NCI-H1930 (cell line): ENCODE results near the gene CYLD.
A peak's percentile ranks its signal among the peaks of the same experiment; 100 is the strongest.

ENCODE experiments used
- DNase-seq, 2 experiments: peaks; one replicate each; lab custom pipeline; 2025; lab: John Stamatoyannopoulos, UW

Gene CYLD

GRCh38 chr16:50741781-50742575 lies at the start of gene CYLD:
TSS of gene CYLD (plus strand) at chr16:50742086. CDS start at chr16:50749699, 7,613 bp downstream.
- peak; percentile 90 to 91 for DNase-seq

GRCh38 chr16:50692644-50692998 lies 49.3 kb upstream of the CYLD start:
- no peak for DNase-seq

- DNase-seq: no peak
Measured at GRCh38 chr16:50692999-50693781, 48.7 kb upstream of the CYLD start, which contains the start of gene NOD2. TSS of gene NOD2 (plus strand) at chr16:50693606. CDS start at chr16:50699496, 5,890 bp downstream.

DNA sequence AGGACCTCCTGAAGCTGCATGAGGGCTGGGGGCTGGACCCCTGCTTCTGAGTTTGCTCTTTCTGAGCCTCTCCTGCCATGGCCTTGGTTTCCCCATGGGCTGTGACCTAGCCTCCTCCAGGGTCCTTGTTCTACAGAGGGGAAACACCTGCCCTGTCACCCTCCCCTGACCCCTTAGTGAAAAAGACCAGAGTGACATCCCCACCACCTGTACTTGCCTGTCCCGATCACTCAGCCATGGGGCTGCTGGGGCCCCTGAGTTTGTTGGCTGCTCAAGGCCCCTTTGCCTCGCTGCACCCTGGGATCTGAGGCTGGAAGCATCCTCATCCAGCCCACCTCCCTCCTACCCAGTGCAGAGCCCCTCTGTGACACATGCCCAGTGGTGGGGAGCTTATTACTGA lies 47.7 kb upstream of the CYLD start:
- DNase-seq: no peak

DNA sequence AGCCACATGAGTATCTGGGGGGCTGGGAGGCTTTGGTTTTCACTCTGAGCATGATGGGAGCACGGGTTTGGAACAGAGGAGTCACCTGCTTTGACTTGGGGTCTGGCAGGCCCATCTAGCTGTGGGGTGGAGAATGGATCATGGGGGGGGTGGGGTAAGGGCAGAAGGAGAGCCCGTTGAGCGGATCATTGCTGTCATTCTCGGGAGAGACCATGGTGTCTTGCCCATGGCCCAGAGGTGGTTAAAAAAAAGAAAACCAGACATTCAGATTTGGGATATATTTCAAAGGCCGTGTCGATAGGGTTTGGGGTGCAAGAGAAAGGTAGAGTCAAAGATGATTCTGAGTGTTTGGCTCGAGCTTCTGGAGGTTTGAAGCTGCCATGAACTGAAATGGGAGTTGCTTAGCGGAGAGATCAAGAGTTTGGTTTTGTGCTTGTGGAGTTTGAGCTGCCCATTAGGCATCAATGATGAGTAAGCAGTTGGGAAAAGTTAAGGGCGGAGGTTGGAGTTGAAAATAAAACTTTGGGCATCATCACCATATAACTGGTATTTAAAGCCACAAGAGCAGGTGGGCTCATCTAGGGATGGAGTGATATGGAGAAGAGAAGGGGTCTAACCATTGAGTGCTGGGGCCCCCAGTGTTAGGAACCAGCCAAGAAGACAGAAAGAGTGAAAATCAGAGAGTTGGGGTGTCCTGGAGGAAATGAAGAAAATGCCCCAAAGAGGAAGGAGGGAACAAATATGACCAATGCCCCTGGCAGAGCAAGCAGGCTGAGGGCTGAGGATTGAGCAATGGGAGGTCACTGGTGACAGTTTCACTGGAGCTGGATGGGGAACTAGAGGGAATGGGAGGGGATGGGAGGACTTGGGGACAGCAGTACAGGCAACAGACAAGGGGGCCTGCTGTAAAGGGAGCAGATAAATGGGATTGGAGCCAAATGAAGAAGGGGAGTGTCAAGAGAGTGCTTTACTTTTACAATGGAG lies 46.6 kb upstream of the CYLD start:
- DNase-seq: no peak

DNA sequence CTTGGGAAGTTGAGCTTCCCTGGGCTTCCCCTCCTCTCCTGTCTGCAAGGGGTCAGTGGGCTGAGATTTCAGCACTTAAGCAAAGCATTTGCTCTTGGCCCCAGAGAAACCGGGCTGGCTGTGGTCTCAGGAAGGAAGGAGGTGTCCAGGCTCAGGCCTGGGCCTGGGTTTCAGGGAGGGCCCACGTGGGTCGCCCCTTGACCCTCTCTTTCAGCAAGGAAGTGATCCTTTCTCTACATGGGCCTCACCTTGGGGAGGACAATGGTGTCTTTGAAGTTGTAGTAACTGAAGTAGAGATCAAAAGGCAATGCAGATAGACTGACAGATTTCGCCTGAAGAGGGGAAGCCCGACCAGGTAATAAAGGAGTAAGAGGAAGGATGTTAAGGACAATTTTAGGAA lies 45.8 kb upstream of the CYLD start:
- no peak for DNase-seq

DNA sequence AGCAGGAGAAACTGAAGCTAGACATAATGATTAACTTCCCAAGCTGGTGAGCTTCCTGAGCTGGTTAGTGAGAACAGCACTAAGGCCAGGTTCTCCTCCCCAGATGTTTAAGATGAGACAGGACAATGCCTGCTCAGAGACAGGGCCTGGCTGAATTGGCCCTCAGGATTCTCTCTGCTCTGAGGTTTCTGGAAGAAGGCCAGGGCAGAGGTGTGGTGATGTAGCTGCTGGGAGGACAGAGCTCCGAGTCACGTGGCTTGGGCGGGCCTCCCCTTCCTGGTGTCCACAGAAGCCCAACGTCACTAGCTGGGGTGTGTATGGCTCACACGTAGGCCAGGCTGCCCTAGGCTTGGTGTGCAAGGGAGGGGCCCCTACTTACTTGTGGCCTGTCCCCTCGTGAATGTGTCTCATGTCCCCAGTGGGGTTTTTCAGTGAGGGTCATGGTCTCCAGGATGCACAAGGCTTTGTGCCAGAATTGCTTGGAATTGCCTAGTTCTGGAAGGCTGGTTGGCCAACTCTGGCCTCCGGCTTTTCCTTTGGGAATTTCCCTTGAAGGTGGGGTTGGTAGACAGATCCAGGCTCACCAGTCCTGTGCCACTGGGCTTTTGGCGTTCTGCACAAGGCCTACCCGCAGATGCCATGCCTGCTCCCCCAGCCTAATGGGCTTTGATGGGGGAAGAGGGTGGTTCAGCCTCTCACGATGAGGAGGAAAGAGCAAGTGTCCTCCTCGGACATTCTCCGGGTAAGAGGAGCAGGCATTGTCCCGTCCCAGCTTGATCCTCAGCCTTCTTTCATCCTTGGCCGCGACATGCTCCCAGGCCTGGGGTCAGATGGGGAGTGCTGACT lies 45.1 kb upstream of the CYLD start:
- DNase-seq: no peak

DNA sequence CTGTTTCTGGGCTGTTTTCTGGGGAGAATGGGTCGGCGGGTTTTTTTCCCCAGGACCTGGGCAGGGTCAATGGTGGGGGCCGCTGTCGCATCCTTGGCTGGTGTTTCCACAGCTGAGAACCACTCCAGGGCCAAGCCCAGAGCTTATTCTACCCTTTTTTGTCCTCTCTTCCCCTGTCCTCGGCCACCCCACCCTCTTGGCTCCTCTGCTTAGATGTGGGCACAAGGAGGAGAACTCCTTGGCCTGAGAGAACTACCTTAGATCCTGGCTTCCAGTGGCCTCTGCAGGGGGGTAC lies 44.5 kb upstream of the CYLD start:
- DNase-seq: no peak

DNA sequence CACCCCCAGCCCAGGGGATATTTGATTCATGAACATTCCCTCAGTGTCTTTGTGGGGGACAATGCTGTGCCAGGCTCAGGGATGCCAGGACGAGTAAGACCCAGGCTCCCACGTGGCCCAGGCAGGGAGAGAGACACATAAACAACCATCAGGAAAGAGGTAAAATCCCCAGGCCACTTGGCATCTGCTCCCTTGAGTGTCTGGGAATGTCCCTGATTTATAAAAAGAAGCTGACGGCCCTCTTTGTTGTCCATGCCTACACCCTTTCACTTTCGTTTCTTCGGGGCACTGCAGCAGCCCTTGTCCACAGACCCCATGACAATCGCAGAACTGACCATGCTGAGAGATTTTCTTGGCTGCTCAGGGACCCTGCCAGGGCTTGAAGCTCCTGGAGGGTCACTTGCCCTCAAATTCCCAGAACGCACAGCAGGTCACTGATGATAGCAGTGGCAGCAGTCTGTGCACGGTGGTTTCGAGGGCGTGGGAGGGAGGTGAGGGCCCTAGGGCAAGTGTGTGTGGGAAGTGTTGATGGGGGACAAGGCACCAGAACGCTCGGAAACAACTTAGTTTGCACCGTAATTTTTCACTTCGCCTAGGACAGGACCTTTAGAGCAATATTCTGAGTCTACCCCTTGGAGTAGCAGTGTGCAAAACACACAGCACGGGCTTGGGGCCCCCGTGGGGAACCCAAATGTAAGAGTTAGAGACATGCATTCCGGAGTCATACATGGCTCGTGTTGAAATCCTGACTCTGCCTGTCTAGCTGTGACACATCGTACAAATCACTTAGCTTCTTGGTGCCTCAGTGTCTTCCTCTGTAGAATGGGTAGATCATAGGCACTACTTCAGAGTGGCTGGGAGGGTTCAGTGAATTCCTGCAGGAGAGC lies 43.8 kb upstream of the CYLD start:
- no peak for DNase-seq

GRCh38 chr16:50699326-50700159 lies 42.3 kb upstream of the CYLD start:
- DNase-seq: no peak

DNA sequence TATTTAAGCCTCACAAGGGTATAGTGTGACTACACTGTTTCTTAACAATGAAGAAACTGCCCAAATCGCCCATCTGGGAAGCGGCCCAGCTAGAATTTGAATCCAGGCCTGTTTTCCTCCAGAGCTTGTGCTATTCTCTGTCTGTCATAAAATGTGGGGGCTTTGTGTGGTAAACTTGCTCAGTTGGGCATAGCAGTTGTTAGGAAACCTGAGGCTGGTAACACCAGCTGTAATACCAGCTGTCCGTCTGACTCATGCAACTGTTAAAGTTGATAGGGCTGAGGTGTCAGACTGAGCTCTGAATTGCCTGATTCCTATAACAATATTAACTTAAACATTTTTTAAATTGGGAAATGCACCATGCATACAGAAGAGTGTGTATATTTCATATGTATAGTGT lies 39.2 kb upstream of the CYLD start:
- DNase-seq: no peak

GRCh38 chr16:50704245-50704644 lies 37.6 kb upstream of the CYLD start:
- no peak for DNase-seq

DNA sequence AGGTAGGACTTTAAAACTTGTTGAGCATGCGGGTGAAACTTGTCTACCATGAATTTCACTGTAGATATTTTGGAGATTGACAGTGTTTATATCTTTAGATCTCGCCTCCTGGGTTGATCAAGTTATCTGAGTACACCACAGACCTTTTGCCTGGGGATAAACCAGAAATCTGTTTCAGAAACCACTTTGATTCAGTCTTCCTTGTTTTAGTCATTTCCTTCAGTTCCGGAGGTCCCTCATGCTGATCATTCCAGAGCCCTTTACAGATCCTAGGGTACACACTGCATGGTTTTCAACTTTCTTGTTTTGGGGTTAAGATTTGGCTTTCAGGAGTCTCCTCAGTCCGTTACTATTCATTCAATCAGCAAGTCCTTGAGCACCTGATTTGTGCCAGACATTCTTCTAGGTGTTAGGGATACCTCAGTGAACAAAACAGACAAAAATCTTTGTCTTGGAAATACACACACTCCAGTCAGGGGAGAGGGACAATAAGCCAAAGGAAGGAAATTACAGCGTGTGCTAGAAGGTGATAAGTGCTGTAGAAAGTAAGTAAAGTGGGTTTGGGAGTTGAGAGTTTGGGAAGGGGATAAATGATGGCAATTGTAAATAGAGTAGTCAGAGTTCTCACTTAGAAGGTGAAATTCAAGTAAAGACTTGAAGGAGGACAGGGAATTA lies 36.3 kb upstream of the CYLD start:
- DNase-seq: no peak

DNA sequence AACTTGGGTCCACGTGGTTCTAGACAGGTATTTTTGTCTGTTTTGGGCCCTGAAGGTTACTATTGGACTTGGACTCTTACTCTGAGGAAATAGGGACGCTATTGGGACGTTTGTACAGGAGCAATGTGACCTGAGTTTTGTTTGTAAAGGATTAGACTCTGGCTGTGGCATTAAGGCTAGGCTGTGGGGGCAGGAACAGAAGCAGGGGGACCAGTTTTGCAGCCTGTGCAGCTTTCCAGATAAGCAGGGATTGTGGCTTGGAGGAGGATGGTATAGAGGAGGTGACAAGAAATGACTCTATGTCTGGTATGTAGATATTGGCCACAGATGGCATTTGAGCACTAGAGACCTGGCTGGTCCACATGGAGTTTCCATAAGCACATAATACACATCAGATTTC lies 35.6 kb upstream of the CYLD start:
- DNase-seq: no peak

GRCh38 chr16:50708373-50709060 lies 33.4 kb upstream of the CYLD start:
- no peak for DNase-seq

GRCh38 chr16:50709061-50709684 lies 32.7 kb upstream of the CYLD start:
- DNase-seq: no peak

DNA sequence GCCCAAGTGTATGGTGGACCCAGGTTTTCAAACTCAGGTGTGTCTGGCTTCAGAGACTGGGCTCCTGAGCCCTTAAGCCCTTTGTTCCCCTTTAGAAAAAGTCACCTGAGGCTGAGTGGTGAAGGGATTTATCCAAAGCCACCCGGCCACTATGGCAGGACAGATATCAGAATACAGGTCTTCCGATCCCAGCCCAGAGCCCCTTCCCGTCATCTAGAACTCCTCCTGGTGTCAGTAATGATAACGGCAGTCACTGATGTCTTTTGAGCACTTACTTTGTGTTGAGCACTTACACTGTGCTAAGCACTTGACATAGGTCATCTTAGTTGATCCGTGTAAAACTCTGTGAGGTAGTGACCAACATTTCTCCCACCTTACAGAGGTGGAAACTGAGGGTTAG lies 31.9 kb upstream of the CYLD start:
- DNase-seq: no peak

DNA sequence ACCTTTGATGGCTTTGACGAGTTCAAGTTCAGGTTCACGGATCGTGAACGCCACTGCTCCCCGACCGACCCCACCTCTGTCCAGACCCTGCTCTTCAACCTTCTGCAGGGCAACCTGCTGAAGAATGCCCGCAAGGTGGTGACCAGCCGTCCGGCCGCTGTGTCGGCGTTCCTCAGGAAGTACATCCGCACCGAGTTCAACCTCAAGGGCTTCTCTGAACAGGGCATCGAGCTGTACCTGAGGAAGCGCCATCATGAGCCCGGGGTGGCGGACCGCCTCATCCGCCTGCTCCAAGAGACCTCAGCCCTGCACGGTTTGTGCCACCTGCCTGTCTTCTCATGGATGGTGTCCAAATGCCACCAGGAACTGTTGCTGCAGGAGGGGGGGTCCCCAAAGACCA lies 30.8 kb upstream of the CYLD start:
- DNase-seq: no peak
